A673 (cell line): ENCODE results near the gene VGLL3. TPM values are rescaled to one million over a fixed set of nuclear protein-coding genes. Genes with fewer than 3 reads are reported as not detected.

ENCODE experiments used
- BruUV-seq: library from RNA; stranded (reverse); fragments of 400-500 nt; replicated peaks from 2 replicates; lab custom pipeline; 2021; lab: Mats Ljungman, UMichigan
- CTCF ChIA-PET: fragments of 300-600 bp; sonication (Branson Sonifier 250); formaldehyde crosslinking; loops from one replicate; lab custom pipeline; 2022; ENCODE audit warnings: antibody characterized with exemption; lab: Charles Lee
- POLR2A ChIA-PET: fragments of 300-600 bp; sonication (Branson Sonifier 250); formaldehyde crosslinking; loops from one replicate; lab custom pipeline; 2022; ENCODE audit warnings: antibody characterized with exemption; ENCODE audit not compliant: low non-redundant PET; lab: Charles Lee
- DNase-seq: peaks from one replicate; pipeline ENCODE4 v3.0.0-alpha.2; 2015; ENCODE audit warnings: low spot score
- H3K27ac ChIP-seq: fragments of 200-600 bp; sonication (generic); 2 replicates; pipeline ENCODE4 v1.5.1; 2016; ENCODE audit warnings: mixed run types, low read depth, mild to moderate bottlenecking, mixed read lengths, antibody characterized with exemption, low read length; ENCODE audit not compliant: poor library complexity, severe bottlenecking
- H3K27me3 ChIP-seq: fragments of 200-600 bp; sonication (generic); replicated peaks from 2 replicates; pipeline ENCODE4 v1.6.1; 2017; ENCODE audit warnings: mixed run types, low read depth, mild to moderate bottlenecking, mixed read lengths, antibody characterized with exemption, low read length; ENCODE audit not compliant: insufficient read depth, poor library complexity
- H3K36me3 ChIP-seq: fragments of 200-600 bp; sonication (generic); 2 replicates; pipeline ENCODE4 v1.6.1; 2016; ENCODE audit warnings: mixed run types, mild to moderate bottlenecking, mixed read lengths, antibody characterized with exemption, low read length; ENCODE audit not compliant: insufficient read depth, poor library complexity, severe bottlenecking
- H3K4me1 ChIP-seq: fragments of 200-600 bp; sonication (generic); 2 replicates; pipeline ENCODE4 v1.6.1; 2017; ENCODE audit warnings: mixed run types, mild to moderate bottlenecking, mixed read lengths, antibody characterized with exemption, low read length; ENCODE audit not compliant: insufficient read depth, poor library complexity, severe bottlenecking
- H3K4me3 ChIP-seq: fragments of 200-600 bp; sonication (generic); 2 replicates; pipeline ENCODE4 v1.5.1; 2016; ENCODE audit warnings: low read depth, mixed run types, mild to moderate bottlenecking, mixed read lengths, low read length; ENCODE audit not compliant: poor library complexity, severe bottlenecking
- H3K9me3 ChIP-seq: fragments of 200-600 bp; sonication (generic); 2 replicates; pipeline ENCODE4 v1.6.1; 2016; ENCODE audit warnings: mixed run types, low read depth, mild to moderate bottlenecking, mixed read lengths, antibody characterized with exemption, low read length; ENCODE audit not compliant: poor library complexity, severe bottlenecking
- EZH2 ChIP-seq: fragments of 200-600 bp; sonication (generic); IDR thresholded peaks from 2 replicates; pipeline ENCODE4 v1.6.1; 2017; ENCODE audit warnings: borderline replicate concordance, low read depth, mild to moderate bottlenecking, mixed read lengths, antibody characterized with exemption, low read length; ENCODE audit not compliant: poor library complexity, severe bottlenecking
- intact Hi-C: fragments of 100-400 bp; cut with micrococcal nuclease; formaldehyde crosslinking; loops from one replicate; pipeline ENCODE4 v1.10.0; 2022; ENCODE audit not compliant: unreplicated experiment
- total RNA-seq: library from RNA; stranded (reverse); gene quantifications from 2 replicates; pipeline ENCODE4 v1.2.3, GENCODE V29; 2021
- TF ChIP-seq, protein P1 (sequence below): fragments of 300-800, 200-600 bp; sonication (generic); conservative IDR thresholded peaks from 2 replicates; pipeline ENCODE4 v1.5.1; 2017; ENCODE audit warnings: low read depth, mild to moderate bottlenecking, antibody characterized with exemption, low read length, moderate library complexity, mixed read lengths

The VGLL3 gene
- total RNA-seq, 1 experiment from 2014 or later, result 26.8 TPM

DNA sequence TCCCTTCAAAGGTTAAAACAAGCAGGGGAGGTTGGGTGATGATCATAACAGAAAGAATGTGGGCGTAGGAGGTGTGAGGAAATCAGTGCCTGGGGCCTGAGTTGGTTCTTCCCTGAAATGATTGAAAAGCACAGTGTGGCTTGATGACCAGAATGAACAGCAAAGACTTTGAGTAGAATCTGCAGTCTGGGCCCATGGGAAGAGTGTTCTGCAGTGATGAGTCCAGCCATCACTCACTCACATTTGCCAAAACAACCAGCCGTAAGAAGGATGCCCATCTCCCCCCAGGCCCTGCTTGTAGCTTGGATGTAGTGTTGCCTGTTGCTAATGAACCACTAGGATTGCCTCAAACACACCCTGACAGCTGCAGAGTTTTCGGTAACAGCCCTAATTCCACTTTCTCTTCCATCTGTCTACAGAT lies 67.9 kb downstream of the VGLL3 start:
- DNase-seq, result no peak
- ChIA-PET POLR2A (no interaction called here), CTCF (no interaction called here)
- Histone ChIP-seq H3K36me3 (no peaks in the 10 kb centered on the region), H3K27ac (no peak overlapping the region), H3K4me3 (no peak overlapping the region), H3K9me3 (no peaks in the 10 kb centered on the region), H3K4me1 (no peaks in the 10 kb centered on the region), H3K27me3 (no peaks in the 10 kb centered on the region)
- intact Hi-C loops, result no loop called here
- TF ChIP-seq, protein P1, sequence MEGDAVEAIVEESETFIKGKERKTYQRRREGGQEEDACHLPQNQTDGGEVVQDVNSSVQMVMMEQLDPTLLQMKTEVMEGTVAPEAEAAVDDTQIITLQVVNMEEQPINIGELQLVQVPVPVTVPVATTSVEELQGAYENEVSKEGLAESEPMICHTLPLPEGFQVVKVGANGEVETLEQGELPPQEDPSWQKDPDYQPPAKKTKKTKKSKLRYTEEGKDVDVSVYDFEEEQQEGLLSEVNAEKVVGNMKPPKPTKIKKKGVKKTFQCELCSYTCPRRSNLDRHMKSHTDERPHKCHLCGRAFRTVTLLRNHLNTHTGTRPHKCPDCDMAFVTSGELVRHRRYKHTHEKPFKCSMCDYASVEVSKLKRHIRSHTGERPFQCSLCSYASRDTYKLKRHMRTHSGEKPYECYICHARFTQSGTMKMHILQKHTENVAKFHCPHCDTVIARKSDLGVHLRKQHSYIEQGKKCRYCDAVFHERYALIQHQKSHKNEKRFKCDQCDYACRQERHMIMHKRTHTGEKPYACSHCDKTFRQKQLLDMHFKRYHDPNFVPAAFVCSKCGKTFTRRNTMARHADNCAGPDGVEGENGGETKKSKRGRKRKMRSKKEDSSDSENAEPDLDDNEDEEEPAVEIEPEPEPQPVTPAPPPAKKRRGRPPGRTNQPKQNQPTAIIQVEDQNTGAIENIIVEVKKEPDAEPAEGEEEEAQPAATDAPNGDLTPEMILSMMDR, result no peak
- no peak for TF ChIP-seq EZH2
- no TSS peak for BruUV-seq

DNA sequence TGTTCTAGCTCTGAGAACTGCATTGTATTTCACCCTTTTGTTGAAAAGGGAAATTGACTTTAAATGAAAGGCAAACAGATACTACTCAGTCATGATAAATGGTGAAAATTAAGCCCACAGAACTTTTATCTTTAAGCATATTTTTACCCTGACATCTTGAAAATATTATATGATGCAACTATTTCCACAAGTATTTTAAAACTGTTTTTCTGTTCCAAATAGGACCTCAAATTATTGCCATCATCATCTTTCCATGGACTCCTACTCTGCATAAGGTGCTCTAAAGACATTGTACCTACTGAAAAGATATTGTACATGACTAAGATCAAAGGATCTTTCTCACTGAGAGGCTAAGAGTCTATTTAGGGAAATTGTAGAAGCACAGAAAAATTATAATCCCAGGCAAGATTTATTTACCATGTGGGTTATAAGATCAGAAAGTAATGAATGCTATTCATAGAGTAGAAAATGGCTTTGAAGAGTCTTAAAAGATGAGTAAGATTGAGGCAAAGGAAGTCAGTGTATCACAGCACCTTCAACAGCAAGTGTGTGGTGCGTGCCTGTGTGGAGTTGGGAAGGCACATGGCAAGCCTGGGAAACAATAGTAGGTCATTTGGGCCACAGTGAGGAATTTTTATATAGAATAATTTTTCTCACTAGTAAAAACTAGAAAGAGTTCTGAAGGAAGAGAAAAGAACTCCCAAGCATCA lies 68.8 kb downstream of the VGLL3 start:
- BruUV-seq, result no TSS peak
- ChIA-PET POLR2A (no interaction called here), CTCF (no interaction called here)
- H3K9me3 ChIP-seq, result no peaks in the 10 kb centered on the region
- H3K27ac ChIP-seq, result no peak overlapping the region
- intact Hi-C loops, result no loop called here
- TF ChIP-seq EZH2, result no peak
- TF ChIP-seq, protein P1, result no peak
- no peaks in the 10 kb centered on the region for H3K27me3 ChIP-seq
- H3K4me3 ChIP-seq, result no peak overlapping the region
- H3K36me3 ChIP-seq, result no peaks in the 10 kb centered on the region
- no peaks in the 10 kb centered on the region for H3K4me1 ChIP-seq
- DNase-seq, result no peak

DNA sequence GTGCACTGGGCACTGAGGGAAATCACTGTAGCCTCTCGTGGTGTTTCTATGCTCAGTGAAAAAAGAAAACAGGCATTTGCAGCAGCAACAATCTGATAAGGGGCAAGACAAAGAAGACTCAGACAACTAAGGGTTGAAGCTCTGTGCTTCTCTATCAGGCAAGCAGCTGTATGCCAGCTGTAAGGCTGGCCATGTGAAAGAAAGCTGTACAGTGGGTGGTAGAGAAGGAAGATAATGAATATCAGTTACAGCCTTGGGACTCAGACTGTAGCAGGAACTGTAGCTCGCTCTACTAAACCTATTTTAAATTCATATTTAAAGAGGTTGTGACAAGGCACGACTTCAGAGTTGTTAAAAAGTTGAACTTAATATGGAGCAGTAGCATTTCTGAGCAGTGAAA lies 76.3 kb downstream of the VGLL3 start:
- no peaks in the 10 kb centered on the region for H3K4me1 ChIP-seq
- no peaks in the 10 kb centered on the region for H3K36me3 ChIP-seq
- H3K27ac ChIP-seq, result no peak overlapping the region
- CTCF ChIA-PET, result interaction anchor here (0.6 kb wide), 1 partner anchor 8 kb away, joined by 4 read pairs; no protein-coding TSS in a partner anchor
- H3K27me3 ChIP-seq, result no peaks in the 10 kb centered on the region
- no peak for TF ChIP-seq EZH2
- TF ChIP-seq, protein P1, result no peak
- no peaks in the 10 kb centered on the region for H3K9me3 ChIP-seq
- DNase-seq, result no peak
- no TSS peak for BruUV-seq
- intact Hi-C loops, result no loop called here
- H3K4me3 ChIP-seq, result no peak overlapping the region
- POLR2A ChIA-PET, result no interaction called here
